UCSD-AML1 (cell line): ENCODE measurements around the gene LYSMD3.
A peak's percentile ranks its signal among the peaks of the same experiment; 100 is the strongest.
"Not testable (repeated sequence)": the region's sequence is repeated elsewhere in the genome, so short reads cannot be mapped to it uniquely, and the experiment has no call there.

Experiments used
- DNase-seq: peaks from one replicate; lab custom pipeline; 2025; ENCODE audit not compliant: unreplicated experiment; lab: John Stamatoyannopoulos, UW

The LYSMD3 gene

DNA sequence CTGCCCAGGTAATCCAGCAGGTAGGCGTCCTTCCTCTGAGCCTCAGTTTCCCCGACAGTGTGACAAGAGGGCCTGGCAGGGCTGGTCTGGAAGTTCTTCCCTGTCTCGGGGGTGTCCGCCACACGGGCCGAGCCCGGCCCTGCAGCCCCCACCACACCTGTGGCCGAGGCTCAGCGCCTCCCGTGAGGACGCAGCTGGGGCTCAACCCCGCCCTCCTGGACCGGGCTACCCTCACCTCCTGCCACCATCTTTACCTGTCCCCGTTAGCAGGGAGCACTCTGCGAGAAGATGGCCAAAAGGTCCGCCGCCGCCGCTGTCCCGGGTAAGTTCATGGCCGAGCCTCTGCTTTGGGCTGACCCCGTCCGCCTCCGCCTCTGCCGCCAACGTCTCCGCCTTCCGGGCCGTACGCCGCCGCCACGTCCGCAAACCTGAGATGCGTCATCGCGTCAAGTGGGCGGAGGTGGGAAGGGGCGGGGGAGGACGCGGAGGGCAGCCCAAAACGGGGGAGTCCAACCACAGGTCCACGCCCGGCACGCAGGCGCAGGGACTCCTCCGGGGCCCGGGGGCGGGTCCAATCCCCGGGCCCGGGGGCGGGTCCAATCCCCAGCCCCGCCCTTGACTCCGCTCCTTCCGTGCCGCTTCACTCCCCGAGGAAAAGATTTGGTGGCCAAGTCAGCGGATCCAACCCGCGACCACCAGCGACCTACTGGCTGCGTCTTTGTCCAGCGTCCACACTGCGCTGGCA is at the start of gene LYSMD3:
LYSMD3 (minus strand) TSS at position 391 of the 745 bp plus-strand sequence. CDS start 4,295 bp downstream, outside the sequence.
- peak; percentile 98 for DNase-seq

DNA sequence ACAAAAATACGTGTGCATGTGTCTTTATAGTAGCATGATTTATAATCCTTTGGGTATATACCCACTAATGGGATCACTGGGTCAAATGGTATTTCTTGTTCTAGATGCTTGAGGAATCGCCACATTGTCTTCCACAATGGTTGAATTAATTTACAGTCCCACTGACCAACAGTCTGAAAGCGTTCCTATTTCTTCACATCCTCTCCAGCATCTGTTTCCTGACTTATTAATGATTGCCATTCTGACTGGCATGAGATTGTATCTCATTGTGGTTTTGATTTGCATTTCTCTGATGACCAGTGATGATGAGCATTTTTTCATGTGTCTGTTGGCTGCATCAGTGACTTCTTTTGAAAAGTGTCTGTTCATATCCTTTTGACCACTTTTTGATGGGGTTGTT is 47.2 kb upstream of the LYSMD3 start:
- DNase-seq = not testable (repeated sequence)

DNA sequence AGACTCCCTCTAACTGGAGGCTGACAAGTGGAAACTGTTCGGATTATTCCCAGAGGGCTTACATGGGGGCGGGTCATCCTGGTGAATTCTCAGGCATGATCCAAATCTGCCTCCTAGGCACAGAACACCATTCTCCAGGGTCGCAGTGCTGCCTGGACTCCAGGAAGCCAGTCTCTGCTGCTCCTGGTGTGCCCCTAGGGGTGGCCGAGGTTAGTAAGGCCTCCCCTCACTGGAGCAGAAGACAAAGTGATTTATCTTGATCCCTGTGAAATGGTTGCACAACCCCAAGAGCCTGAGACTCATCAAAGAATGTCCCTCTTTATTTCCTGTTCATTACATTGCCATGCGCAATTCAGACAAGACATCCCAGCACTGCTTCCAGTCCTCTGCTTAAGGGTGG is 46.3 kb upstream of the LYSMD3 start:
- DNase-seq = no peak

DNA sequence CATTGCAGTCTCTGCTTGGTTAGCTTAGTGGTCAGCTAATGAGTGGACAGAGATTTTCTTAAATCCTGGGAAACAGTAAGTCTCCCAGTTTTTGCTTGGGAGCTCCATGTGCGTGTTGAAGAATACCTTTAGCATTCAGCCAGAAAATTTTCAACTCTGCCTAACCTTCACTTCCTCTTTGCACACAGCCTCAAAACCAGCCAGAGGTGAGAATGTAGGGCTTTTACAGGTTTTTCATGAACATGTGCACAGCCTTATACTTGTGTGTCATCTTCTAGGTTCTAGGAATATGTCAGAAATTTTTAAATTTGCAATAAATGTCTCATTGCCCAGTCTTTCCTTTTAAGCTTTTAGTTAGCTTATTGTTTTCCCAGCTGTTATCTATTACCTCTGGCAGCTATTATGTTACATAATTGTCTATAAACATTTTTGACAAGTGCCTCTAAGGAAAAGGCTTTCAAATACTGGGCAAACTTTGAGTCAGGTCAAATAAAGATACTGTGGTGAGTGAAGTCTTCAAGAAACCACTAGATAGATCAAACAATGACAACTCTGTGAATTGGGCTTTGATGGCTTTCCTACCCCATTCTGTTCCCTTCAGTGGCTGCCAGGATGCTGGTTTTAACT is 41.9 kb upstream of the LYSMD3 start:
- DNase-seq = no peak

DNA sequence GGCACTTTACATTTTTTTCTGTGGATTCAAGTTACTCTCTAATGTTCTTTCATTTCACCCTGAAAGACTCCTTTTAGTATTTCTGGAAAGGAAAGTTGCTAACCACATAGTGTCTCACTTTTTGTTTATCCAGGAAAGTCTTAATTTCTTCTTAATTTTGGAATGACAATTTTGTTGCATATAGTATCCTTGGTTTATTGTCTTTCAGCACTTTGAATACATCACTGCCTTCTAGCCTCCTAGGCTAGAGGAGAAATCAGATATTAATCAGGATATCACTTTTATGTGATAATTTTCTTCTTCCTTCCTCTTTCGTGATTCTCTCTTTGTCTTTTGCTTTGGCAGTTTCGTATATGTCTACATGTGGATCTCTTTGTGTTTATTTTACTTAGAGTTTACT is 40.6 kb upstream of the LYSMD3 start:
- no peak for DNase-seq

DNA sequence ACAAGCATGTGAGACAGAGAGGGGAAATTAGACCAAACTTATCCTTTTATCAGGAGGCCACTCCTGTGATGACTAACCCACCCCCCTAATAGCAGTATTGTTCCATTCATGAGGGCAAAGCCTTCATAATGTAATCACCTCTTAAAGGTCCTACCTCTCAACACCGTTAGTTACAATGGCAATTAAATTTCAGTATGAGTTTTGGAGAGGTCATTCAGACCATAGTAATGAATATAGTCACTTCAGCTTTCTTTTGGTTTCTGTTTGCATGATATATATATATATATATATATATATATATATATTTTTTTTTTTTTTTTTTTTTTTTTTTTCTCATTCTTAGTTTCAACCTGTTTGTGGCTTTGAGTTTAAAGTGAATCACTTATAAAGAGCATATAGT is 39.7 kb upstream of the LYSMD3 start:
- no peak for DNase-seq

DNA sequence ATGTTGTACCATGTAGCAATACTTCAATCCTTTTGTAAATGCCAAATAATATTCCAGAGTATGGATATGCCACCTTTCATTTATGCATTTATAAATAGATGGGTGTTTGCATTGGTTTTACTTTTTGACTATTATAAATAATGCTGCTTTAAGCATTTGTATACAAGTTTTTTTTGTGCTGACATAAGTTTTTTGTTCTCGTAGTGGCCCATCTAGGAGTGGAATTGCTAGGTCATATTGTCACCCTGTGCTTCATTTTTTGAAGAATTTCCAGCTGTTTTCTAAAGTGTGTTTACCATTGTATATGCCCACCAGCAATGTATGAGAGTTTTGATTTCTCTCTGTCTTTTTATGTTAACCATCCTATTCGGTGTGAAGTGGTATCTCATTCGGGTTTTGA is 36.1 kb upstream of the LYSMD3 start:
- no peak for DNase-seq

DNA sequence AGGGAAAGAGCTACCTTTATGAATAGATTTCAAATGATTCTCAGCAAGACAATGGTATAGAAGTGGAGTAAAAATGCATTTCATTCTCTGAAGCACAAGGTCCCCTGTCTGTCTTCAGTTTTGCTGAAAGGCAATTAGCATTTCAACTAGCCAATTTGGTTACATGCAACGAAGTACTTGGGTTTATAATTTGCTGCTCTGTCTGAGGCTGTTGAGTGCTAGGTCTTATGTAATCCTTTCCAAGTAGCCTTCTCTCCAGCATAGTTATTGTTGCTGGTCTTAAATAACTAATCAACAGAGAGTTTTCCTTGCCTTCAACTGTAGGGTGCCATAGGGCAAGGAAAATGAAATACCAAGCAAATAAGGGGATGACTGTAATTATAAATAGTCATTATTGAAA is 33.7 kb upstream of the LYSMD3 start:
- no peak for DNase-seq

DNA sequence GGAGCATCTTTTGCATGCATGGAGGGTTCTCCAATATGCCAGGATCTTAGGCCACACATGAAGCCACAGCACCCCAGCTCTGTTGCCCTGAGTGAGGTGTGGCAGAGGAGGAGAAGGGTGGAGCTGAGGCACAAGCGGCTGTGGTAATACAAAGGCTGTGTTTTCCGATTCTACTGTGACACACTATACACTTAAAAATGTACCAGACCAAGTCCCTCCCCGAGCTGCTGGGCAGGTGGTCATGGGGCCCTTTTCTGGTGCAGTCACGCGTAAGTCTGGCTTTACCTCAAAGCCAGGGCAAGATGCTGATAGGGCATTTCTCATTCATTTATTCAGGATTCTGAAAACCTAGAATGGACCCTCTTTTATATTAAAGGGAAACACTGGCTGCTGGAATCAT is 33.0 kb upstream of the LYSMD3 start:
- no peak for DNase-seq

DNA sequence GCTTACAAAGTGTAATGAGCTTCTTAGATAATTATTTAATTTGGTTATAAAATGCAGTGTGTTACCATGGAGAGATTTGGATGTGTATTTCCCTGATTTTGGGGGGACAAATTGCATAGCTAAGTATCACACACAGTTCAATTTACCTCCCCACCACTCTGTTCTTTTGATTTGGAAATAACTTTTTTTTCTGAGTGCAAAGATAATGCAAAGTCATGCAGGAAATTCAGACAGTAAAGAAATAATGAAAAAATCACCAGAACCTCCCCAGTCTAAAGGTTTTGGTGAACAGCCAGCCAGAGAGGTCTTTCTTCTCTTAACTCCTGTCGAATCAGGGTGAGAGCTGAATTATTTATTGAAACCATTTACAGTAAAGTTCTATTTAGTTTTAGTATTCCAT is 32.4 kb upstream of the LYSMD3 start:
- no peak for DNase-seq

DNA sequence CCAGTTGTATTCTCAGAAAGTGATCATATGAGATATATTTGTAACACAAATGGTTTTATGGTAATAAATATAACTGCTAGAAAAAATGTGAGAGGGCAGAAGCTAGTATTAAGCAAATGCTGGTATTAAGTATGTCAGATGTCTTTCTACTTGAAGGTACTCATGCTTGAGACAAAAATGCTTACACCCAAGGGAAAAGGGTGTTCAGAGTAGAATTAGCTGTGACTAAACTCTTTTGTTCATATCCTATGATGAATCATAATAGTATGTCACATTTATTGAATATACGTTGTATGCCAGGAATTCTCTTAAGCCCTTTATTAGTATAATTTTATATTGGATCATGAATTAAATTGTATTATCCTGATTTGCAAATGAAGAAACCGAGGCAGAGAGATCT is 31.4 kb upstream of the LYSMD3 start:
- DNase-seq = no peak

DNA sequence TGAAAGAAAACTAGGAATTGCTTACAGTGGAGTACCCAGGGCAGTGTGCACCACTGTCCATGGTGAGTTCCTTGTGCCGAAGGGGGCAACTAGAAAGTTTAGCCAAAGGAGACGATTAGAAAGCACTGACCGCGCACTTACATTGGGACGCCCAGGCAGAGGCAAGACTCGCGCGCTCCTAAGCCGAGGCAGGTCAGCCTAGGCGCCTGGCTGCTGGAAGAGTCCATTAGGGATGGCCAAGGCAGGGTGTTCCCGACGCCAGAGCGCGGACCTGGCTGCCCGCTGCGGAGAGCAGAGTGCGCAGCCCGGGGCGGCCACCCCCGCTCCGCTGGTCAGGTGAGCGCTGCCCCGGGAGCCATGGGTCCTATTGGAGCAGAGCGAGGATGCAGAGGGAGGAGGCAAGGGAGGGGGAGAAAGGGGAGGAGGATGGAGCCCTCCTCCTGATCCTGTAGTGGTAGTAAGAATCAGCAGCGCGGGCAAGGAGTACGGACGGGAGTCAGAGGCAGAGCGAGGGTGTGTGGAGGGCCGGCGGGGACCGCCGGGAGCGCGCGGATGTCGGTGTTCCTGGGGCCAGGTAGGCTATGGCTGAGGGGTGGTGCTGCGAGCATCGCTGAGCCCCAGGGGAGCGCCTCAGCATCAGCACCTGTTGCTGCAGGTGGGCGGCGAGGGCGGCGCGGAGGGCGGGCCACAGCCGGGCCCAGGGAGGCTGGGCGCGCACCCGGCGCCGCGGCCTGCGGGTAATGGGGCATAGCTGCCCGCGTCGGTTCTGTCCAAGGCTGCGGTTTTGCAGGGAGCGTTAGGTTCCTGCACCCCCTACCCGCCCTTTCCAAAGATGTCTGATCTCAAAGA is 29.2 kb upstream of the LYSMD3 start, which contains the start of gene ADGRV1:
ADGRV1 (plus strand) TSS at position 454 of the 849 bp plus-strand sequence; CDS start at position 553, 99 bp downstream.
- no peak for DNase-seq

DNA sequence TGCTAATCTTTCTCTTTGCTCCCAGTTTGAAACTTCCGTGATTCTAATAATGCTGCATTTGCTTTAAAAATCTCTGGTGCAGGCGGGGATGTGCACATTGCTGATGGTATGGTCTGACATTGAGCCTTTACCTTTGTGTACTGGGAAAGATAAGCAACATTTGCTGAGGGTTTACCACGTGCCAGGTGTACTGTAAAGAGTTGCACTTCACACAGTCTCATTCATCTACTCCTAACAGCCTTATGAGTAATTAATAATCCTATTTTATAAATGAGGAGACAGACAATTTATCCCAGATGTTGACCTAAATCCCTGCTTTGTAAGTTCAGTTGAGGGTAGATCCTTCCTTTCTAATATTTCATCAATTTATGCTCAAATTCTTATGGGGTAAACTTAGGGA is 28.5 kb upstream of the LYSMD3 start:
- DNase-seq = no peak

DNA sequence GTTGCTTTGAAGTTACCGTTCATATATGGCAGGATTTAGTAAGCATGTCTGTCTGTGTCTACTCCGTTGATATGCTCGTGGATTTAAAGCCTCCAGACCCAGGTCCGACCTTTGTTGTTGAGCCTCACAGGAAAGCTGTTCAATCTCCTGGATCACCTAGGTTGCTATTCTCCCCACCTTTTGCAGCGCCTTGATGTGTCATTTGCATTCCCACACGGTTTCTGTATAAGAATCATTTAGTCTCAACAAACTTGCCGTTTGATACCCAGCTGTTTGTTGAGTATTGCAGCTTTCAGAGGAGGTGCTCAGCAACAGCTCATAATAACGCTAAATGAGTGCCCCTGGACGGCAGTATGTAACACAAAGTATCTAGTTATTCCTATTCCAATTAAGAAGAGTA is 28.0 kb upstream of the LYSMD3 start:
- DNase-seq = peak; percentile 6

DNA sequence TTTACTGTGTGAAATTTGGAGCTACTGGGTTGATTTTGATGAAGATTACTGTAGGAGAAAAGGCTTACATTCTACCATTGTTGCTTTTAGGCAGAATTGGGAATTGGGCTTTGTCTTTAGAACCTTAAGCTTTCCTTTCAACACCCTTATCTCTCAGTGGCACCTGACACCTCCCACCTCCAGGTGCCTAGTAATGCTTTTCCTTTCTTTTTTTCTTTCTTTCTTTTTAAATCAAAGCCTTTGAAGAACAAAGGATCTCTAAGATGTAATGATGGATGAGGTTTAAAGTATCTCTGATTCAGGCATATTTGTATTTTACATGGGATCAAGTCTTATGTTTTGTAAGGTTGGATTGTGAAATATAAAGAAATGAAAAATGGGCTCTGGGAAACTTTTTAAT is 26.3 kb upstream of the LYSMD3 start:
- no peak for DNase-seq

DNA sequence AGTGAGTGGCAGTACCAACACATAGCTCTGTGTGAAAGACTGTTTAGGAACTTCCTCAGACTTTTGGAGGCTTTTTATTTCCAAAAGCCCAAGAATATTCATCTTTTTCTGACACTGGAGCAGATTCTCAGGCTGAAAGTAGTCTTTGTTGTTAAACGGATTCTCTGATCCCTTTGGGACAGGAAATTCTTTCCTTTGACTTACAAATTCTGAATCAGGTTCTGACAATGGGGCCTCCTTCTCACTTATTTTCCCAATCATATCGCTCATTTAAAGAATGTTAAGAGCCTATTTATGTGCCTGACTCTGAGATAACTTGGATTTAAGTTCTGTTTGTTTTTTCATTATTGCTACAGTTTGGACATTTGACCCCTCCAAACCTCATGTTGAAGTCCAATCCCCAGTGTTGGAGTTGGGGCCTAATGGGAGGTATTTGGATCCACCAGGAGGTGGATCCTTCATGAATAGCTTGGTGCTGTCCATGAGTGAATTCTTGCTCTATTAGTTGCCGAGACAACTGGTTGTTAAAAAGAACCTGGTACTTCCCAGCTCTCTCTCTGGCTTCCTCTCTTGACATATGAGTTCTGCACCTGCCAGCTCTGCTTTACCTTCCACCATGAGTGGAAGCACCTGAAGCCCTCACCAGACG is 25.1 kb upstream of the LYSMD3 start:
- no peak for DNase-seq

DNA sequence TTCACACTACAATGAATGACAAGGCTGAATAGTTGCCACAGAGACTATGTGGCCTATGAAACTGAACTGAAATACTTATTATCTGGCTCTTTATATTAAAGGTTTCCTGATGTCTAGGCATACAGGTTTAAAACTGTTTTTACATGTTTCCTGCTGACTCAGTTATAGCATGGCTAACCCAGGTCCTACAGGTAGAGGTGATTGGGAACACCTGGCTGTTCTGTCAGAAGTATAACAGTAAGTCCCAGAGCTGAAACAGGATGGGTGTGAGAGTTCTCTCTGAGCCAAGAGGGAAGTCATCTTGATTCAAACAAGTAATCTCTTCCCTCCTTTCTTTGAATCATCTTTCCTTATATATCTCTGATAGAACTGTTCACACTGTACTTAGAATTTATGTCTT is 24.3 kb upstream of the LYSMD3 start:
- no peak for DNase-seq

DNA sequence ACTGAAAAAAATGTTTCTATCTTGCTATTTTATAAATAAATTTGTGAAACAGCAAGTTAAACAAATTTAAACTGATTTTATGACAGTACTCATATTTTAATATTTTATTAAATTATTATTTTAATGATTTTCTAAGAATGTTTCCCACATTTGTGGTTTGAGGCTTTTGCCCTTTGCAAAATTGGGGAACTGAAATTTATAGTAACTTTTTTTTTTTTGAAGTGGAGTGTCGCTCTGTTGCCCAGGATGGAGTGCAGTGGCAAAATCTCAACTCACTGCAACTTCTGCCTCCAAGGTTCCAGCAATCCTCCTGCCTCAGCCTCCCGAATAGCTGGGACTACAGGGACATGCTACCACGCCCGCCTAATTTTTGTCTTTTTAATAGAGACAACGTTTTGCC is 22.0 kb upstream of the LYSMD3 start:
- DNase-seq = no peak

DNA sequence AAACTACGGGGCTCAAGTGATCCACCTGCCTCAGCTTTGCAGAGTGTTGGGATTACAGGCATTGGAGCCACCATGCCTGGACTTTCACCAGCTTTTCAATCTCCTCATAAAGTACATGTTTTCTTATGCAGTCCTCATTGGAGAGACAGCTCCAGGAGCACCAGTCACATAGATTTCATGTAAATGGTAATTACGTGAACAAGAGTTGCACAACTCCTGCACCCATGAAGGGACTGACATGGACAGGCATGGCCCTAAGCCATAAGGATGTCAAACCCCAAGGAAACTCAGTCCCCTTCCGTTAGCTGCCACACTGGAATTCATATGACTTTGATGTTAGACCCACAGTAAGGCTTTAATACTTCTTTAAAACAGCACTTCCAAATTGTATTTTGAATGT is 21.6 kb upstream of the LYSMD3 start:
- DNase-seq = no peak

DNA sequence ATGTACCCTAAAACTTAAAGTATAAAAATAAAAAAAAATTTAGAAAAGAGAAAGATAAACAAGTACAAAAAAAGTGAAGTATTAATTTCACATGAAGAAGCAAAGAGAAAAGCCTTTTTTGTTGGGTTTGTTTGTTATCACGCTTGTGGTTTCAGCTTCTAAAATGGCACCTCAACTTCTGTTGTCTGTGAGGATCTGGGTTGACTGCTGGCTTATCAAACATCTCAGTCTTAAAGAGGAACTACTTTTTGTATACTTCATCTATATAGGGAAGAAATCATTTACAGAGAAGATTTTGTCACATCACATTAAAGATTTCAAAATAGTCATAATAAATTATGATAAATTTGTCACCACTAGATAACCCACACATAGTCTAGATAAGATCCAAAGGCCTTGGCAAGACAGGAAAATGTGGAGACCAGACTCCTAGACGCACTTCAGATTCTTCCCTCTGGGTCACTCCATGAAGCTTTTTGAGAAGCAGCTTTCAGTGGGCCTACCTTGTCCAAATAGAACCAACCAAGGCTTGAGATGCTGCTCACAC is 20.4 kb upstream of the LYSMD3 start:
- DNase-seq = no peak

DNA sequence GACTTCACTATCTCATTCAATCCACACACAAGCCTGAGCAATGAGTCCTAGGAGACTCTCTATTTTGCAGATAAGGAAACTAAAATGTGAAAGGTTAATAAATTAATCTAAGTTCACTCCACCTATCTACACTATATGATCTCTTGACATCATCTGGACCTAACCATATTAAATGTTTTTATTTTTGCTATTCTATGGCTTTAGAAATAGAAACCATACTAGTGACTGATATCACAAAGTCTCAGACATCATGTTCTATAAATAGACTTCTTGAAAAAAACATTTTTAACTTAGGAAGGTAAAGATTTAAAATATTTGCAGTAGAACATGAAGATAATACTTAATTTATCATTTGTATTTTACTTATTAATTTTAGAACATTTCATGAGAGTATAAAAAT is 19.8 kb upstream of the LYSMD3 start:
- no peak for DNase-seq
